ENCODE data around the gene SORCS2. TPM values are rescaled to one million over a fixed set of nuclear protein-coding genes. Genes with fewer than 3 reads are reported as not detected.

SORCS2 gene
- polyA plus RNA-seq, 1 of the 3 experiments (the other 2 are of a cell fraction): 1.6 TPM

GRCh38 chr4:7539186-7539585 lies 346.8 kb downstream of the SORCS2 start (continued):
- TF ChIP-seq, protein P1, sequence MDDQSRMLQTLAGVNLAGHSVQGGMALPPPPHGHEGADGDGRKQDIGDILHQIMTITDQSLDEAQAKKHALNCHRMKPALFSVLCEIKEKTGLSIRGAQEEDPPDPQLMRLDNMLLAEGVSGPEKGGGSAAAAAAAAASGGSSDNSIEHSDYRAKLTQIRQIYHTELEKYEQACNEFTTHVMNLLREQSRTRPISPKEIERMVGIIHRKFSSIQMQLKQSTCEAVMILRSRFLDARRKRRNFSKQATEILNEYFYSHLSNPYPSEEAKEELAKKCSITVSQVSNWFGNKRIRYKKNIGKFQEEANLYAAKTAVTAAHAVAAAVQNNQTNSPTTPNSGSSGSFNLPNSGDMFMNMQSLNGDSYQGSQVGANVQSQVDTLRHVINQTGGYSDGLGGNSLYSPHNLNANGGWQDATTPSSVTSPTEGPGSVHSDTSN (IDR thresholded peaks at IDR 0.05): no peak
- TF ChIP-seq IRF3 (IDR thresholded peaks at IDR 0.05; ENCODE audit: low read depth, low read length) (no peak), NFIC (IDR thresholded peaks at IDR 0.05; ENCODE audit: borderline replicate concordance) (no peak), POLR2AphosphoS5 (IDR thresholded peaks at IDR 0.05; ENCODE audit: low read depth, low read length) (no peak), MEF2A (IDR thresholded peaks at IDR 0.05; ENCODE audit: borderline replicate concordance, low read depth) (no peak)

DNA sequence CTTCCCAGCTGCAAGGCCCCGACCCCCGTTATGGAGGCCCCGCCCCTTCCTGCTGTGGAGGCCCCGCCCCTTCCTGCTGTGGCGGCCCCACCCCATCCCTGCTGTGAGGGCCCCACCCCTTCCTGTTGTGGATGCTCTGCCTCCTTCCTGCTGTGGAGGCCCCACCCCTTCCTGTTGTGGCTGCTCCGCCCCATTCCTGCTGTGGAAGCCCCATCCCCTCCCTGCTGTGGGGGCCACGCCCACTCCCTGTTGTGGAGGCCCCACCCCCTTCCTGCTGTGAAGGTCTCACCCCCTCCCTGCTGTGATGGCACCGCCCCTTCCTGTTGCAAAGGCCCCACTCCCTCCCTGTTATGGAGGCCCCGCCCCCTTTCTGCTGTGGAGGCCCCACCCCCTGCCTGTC lies 347.3 kb downstream of the SORCS2 start:
- no peak overlapping the region for H3K9ac ChIP-seq
- H3K9me3 ChIP-seq: no peaks in the 10 kb centered on the region
- H4K20me1 ChIP-seq (ENCODE audit: insufficient read depth): no peaks in the 10 kb centered on the region
- no peak overlapping the region for H3K27ac ChIP-seq (ENCODE audit: low read depth in 2 of 2, low read length in 1 of 2)
- POLR2A ChIA-PET: no interaction called here
- no peaks in the 10 kb centered on the region for H3K27me3 ChIP-seq (ENCODE audit: insufficient read depth)
- peak; percentile 57 for TF ChIP-seq GABPA (IDR thresholded peaks at IDR 0.05; ENCODE audit: low read depth)
- TF ChIP-seq USF1 (IDR thresholded peaks at IDR 0.05; ENCODE audit: borderline replicate concordance, low read depth): no peak
- TF ChIP-seq MEF2A (IDR thresholded peaks at IDR 0.05; ENCODE audit: borderline replicate concordance, low read depth): no peak
- no peak for TF ChIP-seq ELF1 (IDR thresholded peaks at IDR 0.05)
- TF ChIP-seq CHD2 (IDR thresholded peaks at IDR 0.05; ENCODE audit: low read length, partially characterized antibody): no peak
- TF ChIP-seq EP300 (IDR thresholded peaks at IDR 0.05; ENCODE audit: borderline replicate concordance in 1 of 2, low read depth in 1 of 2, low read length in 1 of 2): no peak
- CTCF ChIA-PET: no interaction called here
- 11% methylated on average over 5 of the region's 9 CpGs for WGBS (ENCODE audit: low lambda C conversion rate)
- no peaks in the 10 kb centered on the region for H3K79me2 ChIP-seq (ENCODE audit: insufficient read depth)
- H3K9me2 ChIP-seq: no peaks in the 10 kb centered on the region
- peak; percentile 87 for DNase-seq
- no peak overlapping the region for H3K4me3 ChIP-seq (ENCODE audit: low read depth in 2 of 2, low read length in 1 of 2)
- no peak overlapping the region for H2AFZ ChIP-seq (ENCODE audit: low read depth)
- no peaks in the 10 kb centered on the region for H3F3A ChIP-seq (replicated peaks; ENCODE audit: insufficient read depth)
- H3K4me2 ChIP-seq: no peak overlapping the region
- no peaks in the 10 kb centered on the region for H3K36me3 ChIP-seq (replicated peaks in 1 of 2; ENCODE audit: control insufficient read depth in 1 of 2, insufficient read depth in 2 of 2, low read length in 1 of 2)
- H3K4me1 ChIP-seq (ENCODE audit: control insufficient read depth in 1 of 2, insufficient read depth in 2 of 2, low read depth in 1 of 2, low read length in 1 of 2): peaks cover 0 to 5% of the 10 kb centered on the region in 2 experiments; a peak in 1 of 4 replicates

GRCh38 chr4:7540206-7540605 lies 347.9 kb downstream of the SORCS2 start:
- Histone ChIP-seq H3K36me3 (replicated peaks in 1 of 2; ENCODE audit: control insufficient read depth in 1 of 2, insufficient read depth in 2 of 2, low read length in 1 of 2) (no peaks in the 10 kb centered on the region), H3F3A (replicated peaks; ENCODE audit: insufficient read depth) (no peaks in the 10 kb centered on the region), H3K9ac (no peak overlapping the region), H3K9me2 (no peaks in the 10 kb centered on the region), H3K27ac (ENCODE audit: low read depth in 2 of 2, low read length in 1 of 2) (no peak overlapping the region), H3K9me3 (no peaks in the 10 kb centered on the region), H3K27me3 (ENCODE audit: insufficient read depth) (no peaks in the 10 kb centered on the region), H3K79me2 (ENCODE audit: insufficient read depth) (no peaks in the 10 kb centered on the region), H3K4me1 (ENCODE audit: control insufficient read depth in 1 of 2, insufficient read depth in 2 of 2, low read depth in 1 of 2, low read length in 1 of 2) (peaks cover 0 to 5% of the 10 kb centered on the region in 2 experiments; a peak in 1 of 4 replicates), H2AFZ (ENCODE audit: low read depth) (no peak overlapping the region), H3K4me3 (ENCODE audit: low read depth in 2 of 2, low read length in 1 of 2) (no peak overlapping the region), H4K20me1 (ENCODE audit: insufficient read depth) (no peaks in the 10 kb centered on the region), H3K4me2 (no peak overlapping the region)
- 77% methylated on average over 10 of the region's 12 CpGs for WGBS (ENCODE audit: low lambda C conversion rate)
- ChIA-PET POLR2A (no interaction called here), CTCF (no interaction called here)
- peak; percentile 42 for DNase-seq
- TF ChIP-seq USF1 (IDR thresholded peaks at IDR 0.05; ENCODE audit: borderline replicate concordance, low read depth) (no peak), FOXJ3 (CRISPR knock-in tag; IDR thresholded peaks at IDR 0.05) (no peak), RAD21 (IDR thresholded peaks at IDR 0.05; ENCODE audit: low read length) (no peak), ZBTB33 (IDR thresholded peaks at IDR 0.05; ENCODE audit: borderline replicate concordance, low read depth) (no peak), USF2 (IDR thresholded peaks at IDR 0.05; ENCODE audit: borderline replicate concordance, low read depth, low read length) (no peak), ELF1 (IDR thresholded peaks at IDR 0.05) (no peak), POLR2AphosphoS5 (IDR thresholded peaks at IDR 0.05; ENCODE audit: low read depth, low read length) (no peak), NRF1 (IDR thresholded peaks at IDR 0.05; ENCODE audit: low read depth, low read length) (no peak), NFIC (IDR thresholded peaks at IDR 0.05; ENCODE audit: borderline replicate concordance) (no peak)
- TF ChIP-seq, protein P2, sequence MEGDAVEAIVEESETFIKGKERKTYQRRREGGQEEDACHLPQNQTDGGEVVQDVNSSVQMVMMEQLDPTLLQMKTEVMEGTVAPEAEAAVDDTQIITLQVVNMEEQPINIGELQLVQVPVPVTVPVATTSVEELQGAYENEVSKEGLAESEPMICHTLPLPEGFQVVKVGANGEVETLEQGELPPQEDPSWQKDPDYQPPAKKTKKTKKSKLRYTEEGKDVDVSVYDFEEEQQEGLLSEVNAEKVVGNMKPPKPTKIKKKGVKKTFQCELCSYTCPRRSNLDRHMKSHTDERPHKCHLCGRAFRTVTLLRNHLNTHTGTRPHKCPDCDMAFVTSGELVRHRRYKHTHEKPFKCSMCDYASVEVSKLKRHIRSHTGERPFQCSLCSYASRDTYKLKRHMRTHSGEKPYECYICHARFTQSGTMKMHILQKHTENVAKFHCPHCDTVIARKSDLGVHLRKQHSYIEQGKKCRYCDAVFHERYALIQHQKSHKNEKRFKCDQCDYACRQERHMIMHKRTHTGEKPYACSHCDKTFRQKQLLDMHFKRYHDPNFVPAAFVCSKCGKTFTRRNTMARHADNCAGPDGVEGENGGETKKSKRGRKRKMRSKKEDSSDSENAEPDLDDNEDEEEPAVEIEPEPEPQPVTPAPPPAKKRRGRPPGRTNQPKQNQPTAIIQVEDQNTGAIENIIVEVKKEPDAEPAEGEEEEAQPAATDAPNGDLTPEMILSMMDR (IDR thresholded peaks at IDR 0.05): no peak

Measured in SK-N-SH (cell line).